Fibroblast of peridontal ligament (primary cell): ENCODE measurements around the gene PLXNA2.
A peak's percentile ranks its signal among the peaks of the same experiment; 100 is the strongest.

Experiments
- DNase-seq: peaks from one replicate; pipeline ENCODE4 v3.0.0-alpha.2; 2010; ENCODE audit errors: extremely low read depth

Gene PLXNA2

DNA sequence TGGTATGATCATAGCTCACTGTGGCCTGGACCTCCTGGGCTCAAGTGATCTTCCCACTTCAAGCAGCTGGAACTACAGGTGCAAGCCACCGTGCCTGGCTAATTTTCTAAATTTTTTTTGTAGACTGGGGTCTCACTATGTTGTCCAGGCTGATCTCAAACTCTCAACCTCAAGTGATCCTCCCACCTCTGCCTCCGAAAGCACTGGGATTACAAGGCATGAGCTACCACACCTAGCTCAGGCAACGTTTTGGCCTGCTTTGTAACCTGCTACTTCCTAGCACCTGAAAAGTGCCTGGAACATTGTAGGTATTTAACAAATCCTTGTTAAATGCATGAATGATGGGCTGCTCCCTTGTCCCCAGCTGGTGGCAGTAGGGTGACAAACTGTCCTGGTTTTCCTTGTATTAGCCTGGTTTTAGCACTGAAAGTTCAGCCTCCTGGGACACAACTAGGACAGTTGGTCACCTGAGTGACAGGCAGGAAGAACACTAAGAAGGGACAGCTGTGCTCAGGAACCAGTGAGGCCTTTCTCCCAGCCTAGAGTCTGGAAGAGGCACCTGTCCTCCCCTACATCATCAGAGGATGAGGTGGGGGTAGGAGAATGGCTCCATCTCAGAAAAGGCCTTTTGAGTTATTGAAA, 244.8 kb downstream of the PLXNA2 start:
- no peak for DNase-seq

DNA sequence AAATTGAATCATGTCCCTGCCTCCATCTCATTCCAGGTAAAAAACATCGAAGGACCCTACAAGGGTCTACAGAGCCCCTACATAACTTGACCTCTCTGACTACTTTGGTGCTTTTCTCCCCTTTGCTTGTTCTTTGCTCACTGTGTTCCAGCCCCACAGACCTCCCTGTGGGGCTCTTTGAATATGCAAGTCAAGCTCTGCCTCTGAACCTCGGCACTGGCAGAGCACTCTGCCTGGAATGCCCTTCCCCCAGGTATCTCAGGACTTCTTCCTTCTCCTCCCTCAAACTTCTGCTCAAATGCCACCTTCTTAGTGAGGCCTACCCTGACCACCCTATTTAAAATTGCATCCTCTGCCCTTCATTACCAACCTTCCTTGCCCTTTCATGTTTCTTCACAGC, 245.5 kb downstream of the PLXNA2 start:
- no peak for DNase-seq

DNA sequence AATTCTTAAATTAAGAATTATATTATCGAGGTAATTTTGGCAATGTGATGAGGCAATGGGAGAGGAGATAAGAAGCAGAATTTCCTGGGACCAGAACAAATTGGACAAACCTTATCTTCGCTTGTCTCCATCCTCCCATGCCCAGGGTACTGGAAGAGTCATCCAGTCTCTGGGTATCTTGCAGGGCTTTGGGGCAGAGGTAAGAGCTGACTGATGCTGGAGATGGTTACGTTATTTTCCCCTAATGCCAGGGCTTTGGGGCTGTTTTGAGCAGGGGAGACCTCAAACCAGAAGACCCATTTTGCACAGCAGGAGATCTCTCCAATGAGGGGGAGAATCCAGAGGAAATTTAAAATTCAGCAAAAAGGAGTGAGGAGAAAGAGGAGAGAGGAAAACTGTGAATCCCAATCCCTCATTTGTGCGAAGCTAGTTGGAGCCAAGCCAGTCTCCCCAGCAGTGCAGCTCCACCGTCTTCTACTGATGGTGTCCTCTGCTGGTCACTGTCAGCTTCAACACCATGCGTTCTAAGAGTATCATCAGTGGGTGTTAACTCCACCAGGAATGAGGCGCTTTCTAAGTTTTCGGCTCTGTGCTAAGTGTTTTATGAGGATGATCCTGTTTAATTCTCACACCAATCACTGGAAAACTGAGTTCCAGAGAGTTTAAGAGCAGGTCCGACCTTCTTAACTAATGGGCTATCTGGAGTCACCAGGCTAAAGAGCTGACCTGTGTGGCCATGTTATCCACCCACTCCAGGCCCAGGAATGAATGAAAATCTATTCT, 246.5 kb downstream of the PLXNA2 start:
- DNase-seq = peak; percentile 72

DNA sequence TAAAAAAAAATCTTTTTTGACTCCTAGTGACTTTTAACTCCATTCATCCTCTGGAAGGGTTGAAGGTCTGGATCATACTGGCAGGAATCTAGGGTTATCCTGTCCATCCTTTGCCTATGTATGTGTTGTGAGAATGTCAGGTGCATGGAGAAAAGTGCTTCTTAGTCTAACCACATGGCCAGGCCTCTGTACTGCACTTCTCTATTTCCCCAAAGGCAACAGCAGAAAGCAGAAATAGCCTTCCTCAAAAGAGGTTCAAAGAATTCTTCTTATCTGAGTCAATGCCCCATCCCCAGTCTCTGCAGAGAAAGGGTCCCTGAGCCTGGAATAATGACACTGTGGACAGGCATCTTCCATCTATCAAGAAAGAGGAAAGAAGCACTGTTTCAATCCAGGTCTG, 247.5 kb downstream of the PLXNA2 start:
- DNase-seq = no peak

DNA sequence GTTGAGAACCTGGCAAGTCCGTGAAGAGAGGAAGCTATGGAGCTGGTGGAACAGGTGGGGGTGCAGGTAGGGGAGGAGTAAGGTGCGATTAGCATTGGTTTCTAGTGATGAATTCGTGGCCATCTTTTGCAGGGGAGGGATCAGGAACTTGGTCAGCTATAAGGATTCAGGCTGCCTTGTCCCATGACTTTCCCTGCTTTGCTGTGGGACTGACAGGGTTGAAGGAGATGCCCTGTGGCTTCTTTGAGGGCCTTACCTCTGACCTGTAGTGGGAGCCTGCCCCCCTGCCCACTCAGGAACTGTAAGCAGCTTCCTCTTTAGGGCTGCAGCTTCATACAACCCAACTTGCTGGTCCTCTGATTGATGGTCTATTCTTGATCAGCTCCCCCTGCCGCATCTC, 248.6 kb downstream of the PLXNA2 start:
- no peak for DNase-seq

DNA sequence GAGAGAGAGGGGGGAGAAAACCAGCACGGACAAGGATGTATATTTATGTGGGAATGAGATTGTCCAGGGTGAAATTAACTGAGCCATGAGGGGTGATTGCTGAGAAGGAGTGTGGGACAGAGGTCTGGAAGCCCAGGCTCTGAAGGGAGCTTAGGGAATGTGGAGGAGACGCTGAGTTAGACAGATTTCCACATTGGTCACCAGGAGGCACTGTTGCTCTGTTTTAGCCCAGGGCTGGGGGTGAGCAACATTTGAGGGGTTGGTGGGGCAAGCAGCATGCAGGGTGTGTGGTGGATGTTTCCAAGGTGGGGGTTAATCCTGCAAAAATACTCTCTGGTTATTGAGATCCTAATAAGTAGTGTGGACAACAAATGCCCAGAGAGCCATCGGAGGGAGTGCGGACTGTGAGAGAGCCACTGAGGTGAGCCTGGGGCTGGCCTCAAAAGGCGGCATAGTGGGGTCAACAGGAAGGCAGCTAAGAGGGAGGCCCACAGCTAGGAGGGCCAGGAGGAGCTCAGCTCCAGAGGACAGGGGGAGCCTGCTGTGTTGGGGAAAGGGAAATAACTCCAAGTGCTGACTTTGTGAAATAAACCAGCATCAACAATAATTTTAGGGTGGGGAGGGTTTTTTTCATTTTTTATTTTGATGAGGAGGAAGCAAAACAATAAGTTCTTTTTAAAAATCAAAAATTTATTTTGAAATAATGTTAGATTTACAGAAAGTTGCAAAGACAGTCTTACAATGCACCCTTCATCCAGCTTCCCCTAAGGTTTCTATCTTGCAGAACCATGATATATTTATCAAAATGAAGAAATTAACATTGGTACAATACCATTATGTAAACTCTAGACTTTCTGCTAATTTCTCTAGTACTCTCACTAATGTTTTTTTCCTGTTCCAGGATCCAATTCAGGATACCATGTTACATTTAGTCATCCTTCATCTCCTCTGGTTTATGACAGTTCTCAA, 250.4 kb downstream of the PLXNA2 start:
- DNase-seq = peak; percentile 10

DNA sequence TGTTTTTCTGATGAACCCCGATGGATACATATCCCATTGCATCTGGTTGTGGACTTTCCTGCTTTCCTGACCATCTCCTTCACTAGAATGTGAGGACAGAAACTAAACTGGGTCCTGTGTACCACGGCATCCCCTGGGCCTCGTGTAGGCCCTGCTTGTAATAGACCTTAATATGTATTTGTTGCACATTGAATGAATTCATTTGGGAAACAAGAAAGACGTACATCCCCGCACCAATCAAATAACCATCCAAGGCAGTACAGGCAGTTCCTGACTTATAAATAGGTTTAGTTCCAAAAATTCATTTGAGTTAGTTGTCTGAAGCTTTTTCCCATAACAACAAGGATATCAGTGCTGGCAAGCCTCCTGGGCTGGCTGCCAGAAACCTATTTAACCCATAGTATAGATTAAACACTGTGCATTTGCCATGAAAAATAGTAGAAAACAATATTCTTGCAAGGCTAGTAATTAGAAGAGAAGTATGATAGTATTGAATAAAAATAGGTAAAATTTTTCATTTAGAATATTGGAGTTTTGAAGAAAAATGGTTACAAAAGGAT, 251.4 kb downstream of the PLXNA2 start:
- DNase-seq = no peak

DNA sequence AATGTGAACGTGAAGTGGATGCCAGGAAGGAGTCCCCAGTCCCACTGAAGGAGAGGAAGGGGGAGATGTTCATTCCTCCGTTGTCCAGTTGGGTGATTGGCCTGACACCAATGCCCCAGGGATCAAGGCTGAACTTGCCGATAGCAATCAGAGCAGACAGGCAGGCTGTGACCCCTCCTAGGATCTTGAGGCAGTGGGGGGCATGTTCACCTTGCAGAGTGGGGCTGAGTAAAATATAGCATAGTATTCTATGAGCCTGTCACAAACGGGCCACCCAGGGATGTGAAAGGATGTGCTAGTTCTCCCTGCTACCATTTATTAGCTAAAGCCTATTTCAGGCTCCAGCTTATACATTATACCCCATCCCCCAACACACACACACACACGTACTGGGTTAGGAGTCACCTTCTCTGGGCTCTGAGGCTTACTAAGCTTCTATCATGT, 252.6 kb downstream of the PLXNA2 start:
- DNase-seq = no peak

DNA sequence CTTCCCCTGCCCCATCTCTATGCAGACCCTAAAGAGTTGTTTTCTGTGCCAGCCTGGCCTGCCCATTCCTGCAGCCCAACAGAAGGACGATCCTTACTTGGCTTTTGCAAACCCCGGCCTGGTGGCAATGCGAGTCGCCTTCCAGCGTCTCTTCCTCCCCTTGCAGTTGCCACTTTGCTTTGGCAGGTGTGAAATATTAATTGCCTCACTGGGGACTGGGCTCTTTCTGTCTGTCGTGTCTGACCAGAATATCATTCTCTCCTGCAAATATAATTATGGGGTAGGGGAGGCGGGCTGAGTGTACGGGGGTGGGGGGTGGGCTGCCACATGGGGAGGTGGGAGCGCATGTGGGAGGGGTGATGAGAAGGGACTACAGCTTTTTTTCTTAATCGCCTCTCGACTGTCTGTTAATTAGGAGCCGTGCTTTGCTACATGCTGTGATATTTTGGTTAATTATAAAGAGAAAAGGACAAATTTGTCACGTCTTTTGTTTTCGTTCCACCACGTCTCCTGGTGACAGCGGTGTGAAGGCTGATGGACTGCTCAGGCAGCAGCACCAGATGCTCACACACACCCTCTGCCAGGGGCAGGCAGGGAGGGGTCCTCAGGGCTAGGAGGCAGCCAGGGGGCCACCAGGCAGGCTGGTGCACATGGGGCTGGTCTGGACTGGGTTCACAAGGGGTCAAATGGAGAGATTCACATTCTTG, 253.2 kb downstream of the PLXNA2 start:
- DNase-seq = no peak

DNA sequence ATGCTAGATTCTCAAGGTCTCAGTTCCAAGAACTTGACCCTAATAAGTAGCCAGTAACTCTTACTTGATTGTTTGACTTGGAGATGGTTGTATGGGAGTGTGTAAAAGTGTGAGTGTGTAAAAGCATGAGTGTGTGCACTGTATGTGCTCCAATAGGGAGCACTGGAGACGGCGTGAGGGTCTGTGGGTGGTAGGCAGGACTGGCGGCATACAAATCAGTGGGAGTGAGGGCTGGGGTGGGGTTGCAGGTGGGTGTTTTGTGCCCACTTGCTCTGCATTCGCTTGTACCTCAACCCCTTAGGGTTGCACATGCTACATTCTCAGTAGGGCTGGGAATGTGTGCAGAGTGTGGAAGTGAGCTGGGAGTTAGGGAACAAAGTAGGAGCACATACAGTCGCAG, 253.7 kb downstream of the PLXNA2 start:
- no peak for DNase-seq

DNA sequence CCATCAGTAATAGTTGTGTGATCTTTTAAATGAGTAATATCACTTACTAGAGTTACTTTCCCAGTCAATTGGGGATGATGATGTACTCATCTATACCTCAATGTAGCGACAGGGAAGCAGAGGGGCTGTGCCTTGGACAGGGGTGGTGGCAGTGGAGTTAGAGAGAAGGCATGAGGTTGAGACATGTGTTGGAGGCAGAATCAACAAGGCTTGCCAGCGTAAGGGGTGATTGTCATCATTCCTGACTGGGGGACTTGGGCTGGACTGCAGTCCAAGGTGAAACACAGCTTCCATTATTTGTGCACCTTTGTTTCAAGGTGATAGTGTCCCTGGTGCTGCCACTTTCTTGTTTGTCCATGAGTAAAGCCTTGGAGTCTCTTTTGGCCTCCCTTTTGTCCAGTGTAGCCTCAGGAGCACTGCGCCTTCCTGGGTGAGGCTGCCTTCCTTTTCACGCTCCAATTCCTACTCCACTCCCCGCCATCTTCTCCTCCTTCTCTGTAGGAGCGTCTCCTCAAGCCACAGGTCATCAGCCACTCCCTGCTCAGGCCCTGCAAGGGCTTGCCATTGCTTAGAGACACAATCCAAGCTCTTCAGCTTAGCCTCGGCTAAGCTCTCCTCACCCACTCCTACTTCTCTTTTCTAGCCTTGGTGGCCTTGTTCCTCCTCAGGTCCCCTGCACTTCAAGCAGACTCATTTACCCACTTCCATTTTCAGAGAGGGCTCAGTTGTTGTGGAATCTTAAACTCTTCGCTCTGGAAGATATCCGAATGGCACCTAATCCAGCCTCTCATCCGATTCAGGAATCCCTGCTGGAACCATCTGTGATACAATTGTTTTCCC, 255.6 kb downstream of the PLXNA2 start:
- DNase-seq = no peak

DNA sequence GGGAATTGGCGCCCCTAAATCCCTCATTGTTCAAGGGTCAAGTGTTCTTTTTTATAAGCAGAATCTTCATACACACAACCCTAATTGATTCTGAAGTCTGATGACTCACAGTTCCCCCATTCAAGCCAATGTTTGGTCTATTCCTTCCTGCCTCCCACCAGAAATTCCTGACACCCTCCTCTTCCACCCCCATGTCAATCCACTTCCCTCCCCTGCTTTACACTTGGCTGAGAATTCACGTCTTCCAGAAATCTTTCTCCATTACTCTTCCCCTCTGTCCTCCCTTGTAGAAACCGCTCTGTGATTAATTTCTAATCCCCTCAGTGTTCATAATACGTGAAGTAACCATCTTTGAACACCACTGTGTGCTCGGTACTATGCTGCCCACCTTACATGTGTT, 257.0 kb downstream of the PLXNA2 start:
- DNase-seq = no peak

DNA sequence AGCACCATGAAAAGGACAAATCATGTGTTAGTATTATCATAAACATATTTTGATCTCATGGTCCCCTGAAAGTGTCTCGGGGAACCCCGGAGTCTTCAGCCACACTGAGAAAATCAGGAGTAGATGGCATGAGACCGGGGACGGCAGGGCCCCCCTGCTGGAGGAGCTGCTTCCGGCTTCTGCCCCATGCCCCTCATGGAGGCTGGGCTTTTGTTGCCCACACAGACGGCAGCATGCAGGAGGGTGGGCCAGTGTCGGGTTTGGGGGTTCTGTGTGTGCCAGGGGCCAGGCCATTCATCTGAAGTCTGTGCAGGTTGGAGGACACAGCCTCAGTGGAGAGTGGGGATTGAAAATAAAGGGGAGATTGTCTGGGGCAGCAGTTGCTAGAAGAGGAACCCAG, 258.2 kb downstream of the PLXNA2 start:
- no peak for DNase-seq

DNA sequence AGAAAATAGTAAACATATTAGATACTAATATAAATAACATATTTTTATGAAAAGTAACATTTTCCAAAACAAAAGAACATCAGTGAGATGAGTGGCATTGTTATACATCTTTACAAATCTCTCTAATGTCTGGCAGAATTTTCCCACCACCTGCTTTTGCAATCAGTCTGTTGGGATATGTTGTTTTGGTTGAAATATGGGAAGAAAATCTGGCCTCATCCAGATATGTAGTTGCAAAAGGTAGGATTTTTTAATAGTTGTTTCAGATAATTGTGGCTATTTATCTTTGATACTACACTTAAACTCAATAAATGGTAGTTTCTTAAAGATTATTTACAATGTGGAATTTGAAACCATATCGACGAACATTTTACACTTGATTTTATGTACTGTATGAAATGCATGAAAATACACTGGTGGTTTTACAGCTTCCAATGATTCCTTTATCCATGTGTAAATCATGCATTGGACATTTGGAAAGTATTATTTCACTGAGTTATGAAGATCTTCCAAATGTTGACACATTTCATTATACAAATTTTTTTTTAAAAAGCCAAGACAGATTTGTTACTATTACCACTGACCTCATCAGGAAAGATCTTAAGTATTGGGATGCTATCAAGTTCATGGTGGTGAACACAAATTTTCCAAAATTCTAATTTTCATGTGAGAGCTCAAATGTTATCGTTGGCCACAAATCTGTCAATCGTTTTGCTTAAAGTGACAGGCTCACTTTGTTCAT, 259.2 kb downstream of the PLXNA2 start:
- DNase-seq = peak; percentile 7

DNA sequence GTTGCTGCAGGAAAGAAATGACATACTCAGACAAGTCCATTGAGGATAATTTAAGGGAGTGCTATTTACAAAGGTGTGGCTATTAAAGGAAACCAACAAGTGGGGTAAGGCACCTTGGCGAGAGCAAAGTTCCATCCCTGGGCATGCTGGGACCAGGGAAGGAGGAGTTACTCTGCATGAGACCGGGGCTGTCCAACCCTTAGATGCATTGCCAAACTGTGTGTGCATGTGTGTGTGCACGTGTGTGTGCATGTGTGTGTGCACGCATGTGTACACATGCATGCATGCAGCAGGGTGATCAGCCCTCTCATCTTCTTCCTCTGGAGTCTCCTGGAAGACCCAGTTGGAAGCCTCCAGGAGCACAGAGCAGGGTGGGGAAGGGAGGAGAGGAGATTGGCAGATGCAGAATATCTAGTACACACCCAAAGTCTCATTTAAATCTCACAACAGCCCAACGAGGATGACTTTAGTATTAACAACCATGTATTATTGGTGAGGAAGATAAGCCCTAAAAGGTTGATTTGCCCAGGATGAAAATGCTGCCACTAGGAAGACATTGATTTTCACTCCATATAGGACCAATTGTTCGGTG, 261.0 kb downstream of the PLXNA2 start:
- DNase-seq = no peak

DNA sequence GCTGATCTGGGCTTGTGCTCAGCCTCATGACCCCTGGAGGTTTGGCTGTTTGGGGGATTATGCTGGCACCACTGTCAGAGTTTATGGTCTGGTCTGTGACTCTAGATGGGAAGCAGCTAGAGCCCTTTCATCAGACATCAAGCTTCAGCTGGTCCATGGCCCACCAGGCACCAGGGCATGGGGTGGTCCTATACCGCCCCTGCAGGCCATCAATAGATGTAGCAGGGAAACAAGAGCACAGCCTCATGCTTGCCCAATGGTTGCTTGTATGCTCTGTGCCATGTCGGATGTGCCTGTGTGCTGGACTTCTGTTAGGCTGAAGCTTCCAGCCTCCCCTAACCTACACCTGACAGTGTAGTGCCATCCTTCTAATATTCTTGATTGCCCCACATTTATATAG, 262.2 kb downstream of the PLXNA2 start:
- DNase-seq = no peak

DNA sequence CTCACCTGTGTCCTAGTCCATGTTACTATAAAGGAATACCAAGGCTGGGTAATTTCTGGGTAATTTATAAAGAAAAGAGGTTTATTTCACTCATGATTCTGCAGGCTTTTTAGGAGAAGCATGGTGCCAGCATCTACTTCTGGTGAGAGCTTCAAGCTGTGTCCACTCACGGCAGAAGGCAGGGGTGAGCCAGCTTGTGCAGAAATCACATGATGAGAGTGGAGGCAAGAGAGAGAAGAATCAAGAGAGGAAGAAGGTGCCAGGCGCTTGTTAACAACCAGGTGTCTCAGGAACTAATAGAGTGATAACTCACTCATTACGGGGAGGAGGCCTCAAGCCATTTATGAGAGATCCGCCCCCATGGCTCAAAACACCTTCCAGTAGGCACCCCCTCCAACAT, 265.7 kb downstream of the PLXNA2 start:
- no peak for DNase-seq

DNA sequence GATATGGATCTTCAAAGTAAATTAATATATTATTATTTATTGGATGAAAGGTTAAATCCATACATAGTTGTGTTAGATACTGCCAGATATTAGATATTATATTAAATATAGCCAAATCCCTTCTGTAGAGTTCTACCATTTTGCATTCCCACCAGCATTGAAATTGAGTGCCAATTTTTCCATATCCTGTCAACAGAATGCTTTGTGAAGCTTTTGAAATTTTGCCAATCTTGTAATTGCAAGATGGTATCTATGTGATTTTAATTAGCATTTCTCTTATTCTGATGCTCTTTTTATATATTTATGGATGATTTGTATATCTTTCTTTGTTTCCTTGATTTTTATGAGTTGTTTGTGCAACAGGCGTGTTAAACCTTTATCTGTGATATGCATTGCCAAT, 266.3 kb downstream of the PLXNA2 start:
- no peak for DNase-seq

DNA sequence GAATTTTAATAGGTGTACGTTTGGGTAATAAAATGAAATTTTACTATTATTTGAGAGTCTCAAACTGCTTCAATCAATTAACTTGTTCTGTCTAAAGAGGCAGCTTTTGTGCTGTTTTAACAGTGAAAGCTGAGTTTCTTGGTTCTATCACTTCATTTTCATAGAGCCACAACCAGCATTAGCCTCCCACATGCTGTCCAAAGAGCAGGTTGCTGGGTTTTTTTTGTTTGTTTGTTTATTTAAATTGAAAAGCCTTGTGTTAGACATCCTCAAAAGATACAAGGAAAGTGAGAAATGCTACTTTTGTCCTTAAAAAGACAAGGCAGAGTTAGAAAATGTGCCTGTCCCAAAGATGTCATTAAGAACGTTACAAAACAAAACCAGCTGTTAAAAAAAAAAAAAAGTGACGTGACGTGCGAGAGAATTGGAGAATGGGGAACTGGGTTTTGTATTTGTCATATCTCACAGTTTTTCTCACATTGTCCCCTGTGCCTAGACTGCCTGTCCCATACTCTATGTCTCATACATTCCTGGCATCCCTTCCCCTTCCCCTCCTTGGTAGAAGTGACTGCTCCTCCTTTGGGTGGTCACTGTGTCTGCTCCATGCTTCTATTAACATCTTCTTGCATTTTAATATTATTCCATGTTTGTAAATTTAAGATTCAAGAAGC, 270.2 kb downstream of the PLXNA2 start:
- DNase-seq = no peak
